B cell (primary cell): ENCODE results near the gene ELMOD3.

Experiments used
- CTCF ChIP-seq: fragments of 200-600 bp; IDR thresholded peaks from one replicate; pipeline ENCODE4 v1.8.0; 2022; ENCODE audit warnings: antibody characterized with exemption, mild to moderate bottlenecking
- EZH2 ChIP-seq: IDR thresholded peaks from 2 replicates; pipeline ENCODE4 v1.6.1; 2012; ENCODE audit warnings: borderline replicate concordance, low read depth, mild to moderate bottlenecking, moderate library complexity, low read length; ENCODE audit not compliant: insufficient read depth, poor library complexity, severe bottlenecking

GRCh38 chr2:85369500-85369899 lies 14.9 kb downstream of the ELMOD3 start:
- TF ChIP-seq CTCF (no peak), EZH2 (no peak)
